ENCODE results near the gene RNASE8.

RNASE8 gene

GRCh38 chr14:21092273-21093011 is 34.8 kb downstream of the RNASE8 start:
- peak; percentile 75 to 82 for DNase-seq (ENCODE audit: low read depth in 2 of 2)

GRCh38 chr14:21093018-21093417 is 35.4 kb downstream of the RNASE8 start:
- DNase-seq (ENCODE audit: low read depth in 2 of 2), result no peak

GRCh38 chr14:21093769-21094681 is 36.4 kb downstream of the RNASE8 start:
- no peak for DNase-seq (ENCODE audit: low read depth in 2 of 2)

GRCh38 chr14:21095430-21096205 is 38.0 kb downstream of the RNASE8 start:
- no peak for DNase-seq (ENCODE audit: low read depth in 2 of 2)

GRCh38 chr14:21096438-21096837 is 38.8 kb downstream of the RNASE8 start:
- DNase-seq (ENCODE audit: low read depth in 2 of 2), result no peak

GRCh38 chr14:21096978-21097635 is 39.5 kb downstream of the RNASE8 start:
- no peak for DNase-seq (ENCODE audit: low read depth in 2 of 2)

- DNase-seq (ENCODE audit: low read depth in 2 of 2), result no peak
Measured at GRCh38 chr14:21097636-21098075, 40.0 kb downstream of the RNASE8 start.

- no peak for DNase-seq (ENCODE audit: low read depth in 2 of 2)
Measured at GRCh38 chr14:21098076-21098891, 40.7 kb downstream of the RNASE8 start, which contains the start of gene ZNF219. ZNF219 (minus strand) TSS chr14:21098655; CDS start chr14:21093591, 5,064 bp downstream.

- no peak for DNase-seq (ENCODE audit: low read depth in 2 of 2)
Measured at GRCh38 chr14:21098892-21099595, 41.4 kb downstream of the RNASE8 start.

- DNase-seq (ENCODE audit: low read depth in 2 of 2), result no peak
Measured at GRCh38 chr14:21099596-21099985, 42.0 kb downstream of the RNASE8 start.

GRCh38 chr14:21100931-21101330 is 43.3 kb downstream of the RNASE8 start, which contains the start of gene TMEM253:
TMEM253 (plus strand) TSS chr14:21101066; CDS start chr14:21101344, 278 bp downstream.
- no peak for DNase-seq (ENCODE audit: low read depth in 2 of 2)

GRCh38 chr14:21101802-21102413 is 44.3 kb downstream of the RNASE8 start:
- DNase-seq (ENCODE audit: low read depth in 2 of 2), result no peak

- DNase-seq (ENCODE audit: low read depth in 2 of 2), result no peak
Measured at GRCh38 chr14:21102521-21103410, 45.1 kb downstream of the RNASE8 start.

- DNase-seq (ENCODE audit: low read depth in 2 of 2), result no peak
Measured at GRCh38 chr14:21103411-21103709, 45.7 kb downstream of the RNASE8 start.

- DNase-seq (ENCODE audit: low read depth in 2 of 2), result peak; percentile 87 to 88
Measured at GRCh38 chr14:21103710-21104447, 46.3 kb downstream of the RNASE8 start.

GRCh38 chr14:21104448-21105060 is 46.9 kb downstream of the RNASE8 start:
- DNase-seq (ENCODE audit: low read depth in 2 of 2), result peak in 1 of 2 donors; percentile 42

- DNase-seq (ENCODE audit: low read depth in 2 of 2), result no peak
Measured at GRCh38 chr14:21105095-21105494, 47.5 kb downstream of the RNASE8 start.

All from activated CD8-positive, alpha-beta memory T cell treated with anti-CD3 and anti-CD28 coated beads for 4 hours (primary cell).